ENCODE measurements around the gene CDH1.

The CDH1 gene

GRCh38 chr16:68798398-68798797 is 61.3 kb downstream of the CDH1 start:
- H3K4me3 ChIP-seq (ENCODE audit: low read length): no peak overlapping the region
- peak; percentile 89 for DNase-seq (ENCODE audit: low read depth)
- no peak for TF ChIP-seq CTCF (IDR thresholded peaks at IDR 0.05; ENCODE audit: insufficient read depth, low read depth, low read length, missing control alignments)

- DNase-seq (ENCODE audit: low read depth): peak; percentile 84
- H3K4me3 ChIP-seq (ENCODE audit: low read length): no peak overlapping the region
- peak; percentile 86 for TF ChIP-seq CTCF (IDR thresholded peaks at IDR 0.05; ENCODE audit: insufficient read depth, low read depth, low read length, missing control alignments)
Observed at GRCh38 chr16:68800257-68800875, 63.3 kb downstream of the CDH1 start.

GRCh38 chr16:68802190-68802589 is 65.1 kb downstream of the CDH1 start:
- no peak for TF ChIP-seq CTCF (IDR thresholded peaks at IDR 0.05; ENCODE audit: insufficient read depth, low read depth, low read length, missing control alignments)
- DNase-seq (ENCODE audit: low read depth): peak; percentile 82
- no peak overlapping the region for H3K4me3 ChIP-seq (ENCODE audit: low read length)

GRCh38 chr16:68806422-68806821 is 69.3 kb downstream of the CDH1 start:
- TF ChIP-seq CTCF (IDR thresholded peaks at IDR 0.05; ENCODE audit: insufficient read depth, low read depth, low read length, missing control alignments): no peak
- DNase-seq (ENCODE audit: low read depth): no peak
- H3K4me3 ChIP-seq (ENCODE audit: low read length): no peak overlapping the region

- TF ChIP-seq CTCF (IDR thresholded peaks at IDR 0.05; ENCODE audit: insufficient read depth, low read depth, low read length, missing control alignments): no peak
- H3K4me3 ChIP-seq (ENCODE audit: low read length): no peak overlapping the region
- no peak for DNase-seq (ENCODE audit: low read depth)
Observed at GRCh38 chr16:68806981-68807380, 69.9 kb downstream of the CDH1 start.

GRCh38 chr16:68814516-68814915 is 77.4 kb downstream of the CDH1 start:
- H3K4me3 ChIP-seq (ENCODE audit: low read length): no peak overlapping the region
- TF ChIP-seq CTCF (IDR thresholded peaks at IDR 0.05; ENCODE audit: insufficient read depth, low read depth, low read length, missing control alignments): no peak
- no peak for DNase-seq (ENCODE audit: low read depth)
